ENCODE measurements around the gene SSH2.

GRCh38 chr17:29771546-29771945 lies 158.5 kb downstream of the SSH2 start:
- TF ChIP-seq EZH2 (IDR thresholded peaks at IDR 0.05) (no peak), POLR2AphosphoS5 (IDR thresholded peaks at IDR 0.05; ENCODE audit: borderline replicate concordance, low read depth, low read length) (no peak), FOXP2 (optimal IDR thresholded peaks at IDR 0.05; ENCODE audit: control extremely low read depth, extremely low read length, insufficient read depth) (no peak)
